Activated CD8-positive, alpha-beta memory T cell treated with anti-CD3 and anti-CD28 coated beads for 24 hours (primary cell): ENCODE measurements around the gene CASP6.

Source experiments
- DNase-seq: peaks from one replicate; pipeline ENCODE4 v3.0.0-alpha.2; 2020

The CASP6 gene

GRCh38 chr4:109702950-109703663 is at the start of gene CASP6:
CASP6 (minus strand) TSS chr4:109703445; CDS start chr4:109703395, 50 bp downstream.
- peak; percentile 84 for DNase-seq

GRCh38 chr4:109752525-109752924 is 49.3 kb upstream of the CASP6 start:
- no peak for DNase-seq

- no peak for DNase-seq
These were observed 48.6 kb upstream of the CASP6 start for GRCh38 chr4:109751852-109752251.

- no peak for DNase-seq
These were observed 47.5 kb upstream of the CASP6 start for GRCh38 chr4:109750652-109751244.

- DNase-seq: no peak
These were observed 46.3 kb upstream of the CASP6 start for GRCh38 chr4:109749388-109750082.

DNA sequence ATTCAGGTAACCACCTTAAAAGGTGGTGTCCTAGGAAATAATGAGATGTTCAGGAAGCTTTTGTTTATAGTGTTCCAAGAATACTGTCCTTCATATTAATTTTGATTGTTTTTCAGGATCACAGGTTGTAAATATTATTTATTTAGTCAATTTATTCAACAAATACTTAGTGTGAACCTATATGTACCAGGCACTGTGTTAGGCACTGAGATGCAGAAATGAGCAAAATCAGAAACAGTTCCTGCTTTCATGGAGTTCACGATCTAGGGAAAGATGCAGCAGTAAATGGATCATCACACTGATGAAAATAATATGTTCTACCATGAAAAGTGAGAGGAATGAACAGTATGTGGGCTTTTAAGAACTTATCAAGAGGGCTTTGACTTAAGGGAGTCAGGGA is 44.9 kb upstream of the CASP6 start:
- DNase-seq: no peak

GRCh38 chr4:109746728-109747127 is 43.5 kb upstream of the CASP6 start:
- DNase-seq: no peak

DNA sequence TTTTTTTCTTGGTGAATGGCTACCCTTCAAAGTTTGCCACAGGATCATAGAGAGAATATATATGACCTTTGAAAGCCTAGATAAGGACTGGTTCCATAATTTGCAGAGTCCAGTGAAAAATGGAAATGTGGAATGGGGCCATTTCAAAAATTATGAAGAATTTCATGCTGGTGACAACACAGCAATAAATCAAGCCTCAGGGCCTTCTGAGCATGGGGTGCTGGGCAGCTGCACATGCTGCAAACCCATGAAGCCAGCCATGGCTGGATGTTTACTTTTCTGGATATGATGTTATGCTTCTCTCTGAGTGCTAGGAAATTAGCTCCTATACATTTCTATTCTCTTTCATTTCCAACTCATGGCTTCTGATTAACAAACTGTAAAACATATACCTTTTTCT is 42.6 kb upstream of the CASP6 start:
- DNase-seq: no peak

- no peak for DNase-seq
These were observed 36.3 kb upstream of the CASP6 start for GRCh38 chr4:109739547-109739946.

DNA sequence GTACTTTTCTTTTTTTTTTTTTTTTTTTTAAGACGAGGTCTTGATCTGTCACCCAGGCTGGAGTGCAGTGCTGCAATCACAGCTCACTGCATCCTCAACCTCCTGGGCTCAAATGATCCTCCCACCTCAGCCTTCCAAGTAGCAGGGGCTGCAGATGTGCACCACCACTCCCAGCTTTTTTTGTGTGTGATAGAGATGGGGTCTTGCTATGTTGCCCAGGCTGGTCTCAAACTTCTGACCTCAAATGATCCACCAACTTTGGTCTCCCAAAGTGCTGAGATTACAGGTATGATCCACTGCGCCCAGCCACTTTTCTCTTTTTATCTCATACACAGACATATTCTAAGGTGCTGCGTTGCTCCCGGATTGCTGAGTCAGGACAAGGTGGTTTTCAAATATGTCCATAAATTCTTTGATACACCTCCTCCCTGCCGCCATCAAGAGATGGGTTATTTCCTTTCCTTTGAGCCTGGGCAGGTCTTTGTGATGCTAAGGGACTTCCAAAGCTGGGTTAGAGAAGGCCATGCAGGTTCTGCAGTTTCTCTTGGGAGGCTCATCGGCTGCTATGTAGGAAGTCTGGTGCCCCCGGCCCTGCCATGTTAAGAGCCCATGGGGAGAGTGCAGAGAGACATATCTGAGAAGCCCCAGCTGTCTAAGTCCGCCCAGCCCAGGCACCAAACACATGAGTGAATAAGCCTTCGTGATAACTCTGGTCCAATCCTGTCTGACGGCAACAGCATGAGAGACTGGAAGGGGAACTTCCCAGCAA is 35.0 kb upstream of the CASP6 start:
- DNase-seq: no peak

DNA sequence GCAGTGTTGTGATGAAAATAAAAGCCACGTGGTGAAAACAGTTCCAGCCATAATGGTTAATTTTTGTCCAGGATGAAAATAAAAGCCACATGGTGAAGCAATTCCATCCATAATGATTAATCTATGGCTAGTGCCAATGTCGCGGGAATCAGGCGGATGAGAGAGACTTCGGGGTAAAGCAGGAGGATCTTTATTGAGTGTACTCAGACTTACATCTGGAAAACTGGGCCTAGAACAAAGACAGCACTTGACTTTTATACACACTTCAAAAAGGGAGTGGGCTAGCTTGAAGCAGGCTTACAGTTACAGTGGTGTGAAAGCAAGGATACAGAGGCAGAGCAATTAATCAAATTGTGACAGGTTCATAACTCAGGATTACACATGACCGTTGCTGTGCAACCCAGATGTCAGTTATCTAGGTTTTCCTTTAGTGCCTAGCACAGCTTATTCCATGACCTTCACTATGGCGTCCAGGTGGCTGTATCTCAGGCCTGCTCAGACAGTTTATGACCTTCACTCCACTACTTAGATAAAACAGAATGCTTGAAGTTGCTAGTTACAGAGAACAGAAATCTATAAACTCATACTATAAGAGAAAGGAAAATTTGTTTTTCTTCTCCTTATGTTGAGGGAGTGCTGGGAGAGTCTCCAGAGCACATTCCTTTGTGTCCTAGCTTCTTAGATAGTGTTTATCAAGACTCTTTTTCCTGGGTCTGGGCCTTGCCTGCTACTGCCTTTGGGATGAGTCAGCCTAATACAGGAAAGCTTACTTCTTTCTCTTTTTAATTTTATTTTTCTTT is 32.5 kb upstream of the CASP6 start:
- no peak for DNase-seq

- DNase-seq: no peak
These were observed 30.5 kb upstream of the CASP6 start for GRCh38 chr4:109733728-109734127.

GRCh38 chr4:109730619-109731545 is 27.6 kb upstream of the CASP6 start:
- DNase-seq: no peak

DNA sequence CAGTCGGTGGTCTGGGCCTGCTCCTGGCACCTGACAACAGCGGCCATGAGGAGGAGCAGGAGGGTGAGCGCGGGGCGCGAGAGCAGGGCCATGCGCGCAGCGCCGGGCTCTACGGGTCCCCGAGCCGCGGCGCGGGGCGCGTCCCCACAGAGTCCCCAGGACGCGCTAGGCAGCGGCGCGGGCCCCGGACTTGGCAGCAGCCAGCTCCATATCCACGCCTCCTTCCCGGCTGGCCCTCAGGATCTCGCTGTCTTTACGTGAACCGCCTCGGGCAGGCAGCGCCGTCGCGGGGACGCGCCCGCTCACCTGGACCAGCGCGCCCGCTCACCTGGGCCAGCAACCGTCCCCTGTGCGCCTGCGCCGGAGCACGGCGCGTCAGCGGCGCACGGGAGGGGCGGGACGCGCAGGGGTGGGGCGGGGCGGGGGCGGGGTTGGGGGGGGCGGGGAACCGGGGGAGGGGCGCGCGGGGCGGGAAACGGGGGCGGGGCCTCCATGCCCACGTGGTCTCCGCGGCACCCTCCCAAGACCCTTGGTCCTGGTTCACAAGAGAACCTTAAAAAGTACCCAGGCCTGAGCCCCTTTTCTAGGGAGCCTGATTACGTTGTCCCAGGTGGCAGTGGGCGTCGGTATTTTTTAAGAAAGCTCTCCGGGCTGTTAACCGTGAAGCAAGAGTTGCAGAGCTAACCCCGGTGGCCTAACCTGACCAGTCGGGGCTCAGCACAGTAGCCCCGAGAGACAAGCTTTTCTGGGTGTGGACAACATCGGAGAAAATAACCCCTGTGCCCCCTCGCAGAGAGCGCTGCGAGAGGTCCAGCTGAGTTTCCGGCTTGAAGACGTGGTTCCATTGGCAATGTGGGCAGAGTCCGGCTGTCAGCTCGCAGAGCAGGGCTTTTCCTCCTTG is 26.7 kb upstream of the CASP6 start, which contains the start of gene PLA2G12A:
PLA2G12A (minus strand) TSS at position 353 of the 901 bp plus-strand sequence; CDS start at position 92, 261 bp downstream.
- DNase-seq: peak; percentile 90

- DNase-seq: no peak
These were observed 26.0 kb upstream of the CASP6 start for GRCh38 chr4:109729117-109729717.

DNA sequence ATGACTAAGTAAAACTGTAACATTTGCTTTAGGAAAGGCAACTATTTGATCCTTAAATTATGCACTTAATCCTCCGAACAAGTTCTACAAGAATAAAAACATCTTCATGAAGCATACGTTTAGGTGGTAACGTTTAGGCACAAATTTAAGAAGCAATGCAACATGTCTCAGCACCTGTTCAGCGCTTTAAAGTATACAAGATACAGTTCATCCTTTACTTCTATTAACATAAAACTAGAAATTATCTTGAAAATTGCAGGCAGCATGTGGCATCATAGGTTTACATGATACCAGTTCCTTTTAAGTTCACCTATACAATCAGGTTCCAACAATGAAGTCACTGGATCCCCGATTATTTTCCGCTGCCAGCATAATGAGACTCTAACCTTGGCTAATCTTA is 25.1 kb upstream of the CASP6 start:
- no peak for DNase-seq

GRCh38 chr4:109723110-109723509 is 19.9 kb upstream of the CASP6 start:
- no peak for DNase-seq

GRCh38 chr4:109722357-109722756 is 19.1 kb upstream of the CASP6 start:
- DNase-seq: no peak

GRCh38 chr4:109721033-109721432 is 17.8 kb upstream of the CASP6 start:
- DNase-seq: no peak

GRCh38 chr4:109719604-109720003 is 16.4 kb upstream of the CASP6 start:
- no peak for DNase-seq
